Measurements from ENCODE around the gene EXTL2.
A peak's percentile ranks its signal among the peaks of the same experiment; 100 is the strongest.
"Not testable (repeated sequence)": the region's sequence is repeated elsewhere in the genome, so short reads cannot be mapped to it uniquely, and the experiment has no call there.

EXTL2 gene

GRCh38 chr1:100902365-100902764 lies 7.7 kb upstream of the EXTL2 start:
- no peak for DNase-seq (ENCODE audit: low spot score)

DNA sequence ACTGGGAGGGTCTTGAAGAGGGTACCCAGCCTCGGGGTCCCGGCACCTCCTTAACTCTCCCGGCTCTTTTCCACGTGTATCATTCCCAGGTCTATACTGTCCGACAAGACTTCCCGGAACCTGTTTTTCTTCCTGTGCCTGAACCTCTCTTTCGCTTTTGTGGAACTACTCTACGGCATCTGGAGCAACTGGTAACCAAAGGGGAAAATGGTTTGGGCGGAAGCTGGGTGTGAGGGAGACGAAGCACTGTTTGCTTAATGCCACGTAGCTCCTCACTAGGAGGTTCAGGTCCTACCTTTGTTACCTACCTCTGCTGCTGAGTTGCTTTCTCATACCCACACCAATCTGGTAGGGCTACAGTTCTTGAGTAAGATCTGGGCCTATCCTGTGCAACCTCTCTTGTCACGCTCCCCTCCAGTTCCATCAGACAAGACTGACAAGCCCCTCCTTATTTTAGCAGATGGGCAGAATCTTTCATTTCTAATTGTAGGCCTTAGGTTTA lies 1.9 kb upstream of the EXTL2 start:
- peak; percentile 35 for DNase-seq (ENCODE audit: low spot score)

DNA sequence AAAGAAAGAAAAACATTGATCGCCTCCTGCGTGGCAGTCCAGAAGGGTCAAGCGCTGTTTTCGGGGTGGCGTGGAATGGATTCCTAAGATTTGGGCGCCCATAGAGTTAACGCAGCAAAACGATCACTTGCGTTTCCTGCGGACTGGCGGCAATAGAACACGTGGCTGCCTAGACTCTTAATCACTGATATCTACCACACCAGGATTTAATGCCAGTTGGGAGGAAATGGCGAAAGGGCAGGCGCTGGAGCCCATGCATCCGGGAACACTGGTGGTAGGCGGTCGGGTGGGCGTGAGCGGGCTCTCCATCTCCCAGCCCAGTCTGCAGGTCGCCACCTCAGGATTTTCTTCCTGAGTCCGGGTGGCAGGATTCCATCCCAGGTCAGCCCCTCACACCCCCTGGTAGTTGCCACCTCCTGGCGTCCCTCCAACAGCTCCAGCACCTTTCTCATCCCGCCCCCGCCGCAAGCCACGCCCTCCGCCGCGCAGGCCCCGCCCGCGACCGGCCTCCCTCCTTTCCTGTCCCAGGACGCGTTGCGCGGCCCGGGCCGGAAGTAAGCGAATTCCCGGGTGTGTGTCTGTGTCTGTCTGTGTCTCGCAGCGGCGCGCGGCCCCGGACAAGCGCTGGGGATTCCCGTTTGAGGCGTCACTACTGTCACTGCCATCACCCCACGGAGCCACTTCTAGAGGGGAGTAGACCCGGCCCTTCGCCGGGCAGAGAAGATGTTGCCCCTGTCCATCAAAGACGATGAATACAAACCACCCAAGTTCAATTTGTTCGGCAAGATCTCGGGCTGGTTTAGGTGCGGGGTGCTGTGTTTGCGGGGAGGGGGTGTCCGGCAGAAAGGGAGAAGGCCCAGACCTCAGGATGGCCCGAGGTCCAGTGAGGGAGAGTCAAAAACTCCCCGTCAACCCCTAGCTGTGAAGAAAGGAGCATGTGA lies 1.2 kb upstream of the EXTL2 start, which contains the start of gene SLC30A7:
Gene SLC30A7 (plus strand): TSS at position 551 of the 941 bp plus-strand sequence. CDS start 173 bp downstream, at position 724.
- DNase-seq (ENCODE audit: low spot score), result peak; percentile 88

GRCh38 chr1:100893718-100894117 lies 924 bp downstream of the EXTL2 start:
- DNase-seq (ENCODE audit: low spot score), result no peak

DNA sequence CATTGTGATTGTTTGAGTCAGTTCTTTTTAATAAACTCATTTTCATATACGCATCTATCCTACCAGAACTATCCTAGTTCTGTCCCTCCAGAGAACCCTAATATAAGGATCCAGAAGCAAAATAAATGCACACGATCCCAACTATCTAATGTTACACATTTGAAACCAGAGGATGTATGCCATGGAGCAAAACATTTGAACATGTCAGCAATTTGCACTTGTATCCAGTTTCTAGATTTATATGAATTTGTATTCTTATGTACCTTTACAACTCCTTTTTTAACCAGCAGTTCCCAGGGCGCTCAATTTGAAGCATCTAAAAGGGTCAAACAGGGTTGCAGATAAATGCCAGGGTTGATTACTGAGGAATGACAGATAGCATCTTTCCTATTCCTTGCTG lies 2.1 kb downstream of the EXTL2 start:
- no peak for DNase-seq (ENCODE audit: low spot score)

DNA sequence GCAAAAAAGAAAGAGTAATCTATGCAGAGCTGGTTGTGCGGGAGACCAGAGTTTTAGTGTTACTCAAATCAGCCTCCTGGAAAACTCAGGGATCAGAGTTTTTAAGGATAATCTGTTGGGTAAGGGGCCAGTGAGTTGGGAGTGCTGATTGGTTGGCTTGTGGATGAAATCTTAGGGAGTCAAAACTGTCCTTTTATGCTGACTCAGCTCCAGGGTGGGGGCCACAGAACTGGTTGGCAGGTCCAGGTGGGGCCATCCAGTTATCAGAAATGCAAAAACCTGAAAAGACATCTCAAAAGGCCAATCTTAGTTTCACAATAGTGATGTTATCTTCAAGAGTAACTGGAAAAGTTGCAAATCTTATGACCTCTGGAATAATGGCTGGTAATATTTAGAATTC lies 3.3 kb downstream of the EXTL2 start:
- DNase-seq (ENCODE audit: low spot score), result no peak

- DNase-seq (ENCODE audit: low spot score), result not testable (repeated sequence)
Observed at GRCh38 chr1:100889869-100890482, 4.7 kb downstream of the EXTL2 start.

- DNase-seq (ENCODE audit: low spot score), result not testable (repeated sequence)
Observed at GRCh38 chr1:100889007-100889406, 5.6 kb downstream of the EXTL2 start.

DNA sequence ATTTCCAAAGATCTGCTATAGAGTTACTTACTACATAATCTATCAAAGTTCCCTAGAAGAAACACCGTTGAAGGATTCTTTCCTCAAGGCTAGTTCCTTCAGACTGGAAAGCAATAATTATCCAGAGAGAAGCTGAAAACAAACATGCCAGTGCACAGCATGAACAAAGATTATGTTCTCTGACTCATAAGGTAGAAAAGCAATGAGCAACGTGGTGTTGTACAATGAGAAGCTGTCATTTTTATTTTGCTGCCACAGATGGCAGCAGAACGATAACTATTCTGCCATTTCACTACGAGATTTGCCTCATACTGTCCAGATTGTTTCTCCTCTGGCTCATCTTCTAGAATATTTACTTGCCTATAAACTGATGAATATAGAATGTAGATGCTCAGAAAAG lies 10.7 kb downstream of the EXTL2 start:
- DNase-seq (ENCODE audit: low spot score), result no peak

GRCh38 chr1:100882698-100883097 lies 11.9 kb downstream of the EXTL2 start:
- no peak for DNase-seq (ENCODE audit: low spot score)

DNA sequence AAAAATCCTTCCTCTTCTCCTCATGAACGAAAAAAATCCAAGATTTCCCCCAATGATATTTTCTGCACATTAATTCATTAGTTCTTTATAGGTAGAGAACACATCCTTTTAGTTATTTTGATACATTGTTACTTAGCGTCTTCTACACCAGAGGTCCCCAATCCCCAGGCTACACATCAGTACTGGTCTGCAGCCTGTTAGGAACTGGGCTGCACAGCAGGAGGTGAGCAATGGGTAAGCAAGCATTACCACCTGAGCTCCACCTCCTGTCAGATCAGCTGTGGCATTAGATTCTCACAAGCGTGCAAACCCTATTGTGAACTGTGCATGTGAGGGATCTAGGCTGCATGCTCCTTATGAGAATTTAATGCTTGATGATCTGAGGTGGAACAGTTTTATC lies 13.0 kb downstream of the EXTL2 start:
- no peak for DNase-seq (ENCODE audit: low spot score)

GRCh38 chr1:100879422-100879821 lies 15.2 kb downstream of the EXTL2 start:
- DNase-seq (ENCODE audit: low spot score), result no peak

- no peak for DNase-seq (ENCODE audit: low spot score)
Observed at GRCh38 chr1:100876291-100876690, 18.4 kb downstream of the EXTL2 start.

DNA sequence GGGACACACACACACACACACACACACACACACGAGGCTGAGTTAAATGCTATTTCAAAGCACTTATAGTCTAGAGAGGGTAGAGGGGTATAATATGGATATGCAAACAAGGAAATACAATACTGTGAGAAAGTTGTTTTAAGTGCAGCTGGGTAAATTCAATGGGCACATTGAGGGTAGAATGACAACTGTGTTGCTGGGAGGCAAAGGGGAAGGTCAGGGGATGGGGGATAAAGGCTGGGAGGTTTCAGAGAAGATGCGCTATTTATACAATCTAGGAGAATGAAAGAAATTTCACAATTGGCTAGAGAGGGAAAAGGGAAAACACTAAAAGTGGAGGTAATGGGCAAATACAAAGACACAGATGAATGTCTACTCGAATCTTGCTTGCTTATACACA lies 19.4 kb downstream of the EXTL2 start:
- no peak for DNase-seq (ENCODE audit: low spot score)

DNA sequence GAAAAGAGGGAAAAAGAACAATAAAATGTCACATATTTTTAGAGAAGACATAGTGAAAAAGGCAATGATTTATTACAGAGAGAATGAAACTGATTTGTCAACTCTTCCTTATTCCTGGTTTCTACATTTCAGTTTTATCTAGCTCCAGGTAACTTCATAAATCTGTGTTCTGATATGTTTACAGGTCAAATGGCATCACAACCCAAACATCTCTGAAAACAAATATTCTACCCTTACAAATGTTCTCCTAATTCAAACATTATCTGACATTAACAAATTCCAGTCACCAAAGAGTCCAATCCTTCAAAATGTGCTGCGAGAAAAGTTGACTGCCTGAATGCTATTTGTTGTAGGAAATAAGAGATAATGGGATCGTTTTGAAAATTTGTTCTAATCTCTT lies 20.2 kb downstream of the EXTL2 start:
- DNase-seq (ENCODE audit: low spot score), result no peak

- DNase-seq (ENCODE audit: low spot score), result no peak
Observed at GRCh38 chr1:100869996-100870395, 24.6 kb downstream of the EXTL2 start.

GRCh38 chr1:100868364-100868995 lies 26.2 kb downstream of the EXTL2 start:
- DNase-seq (ENCODE audit: low spot score), result no peak

DNA sequence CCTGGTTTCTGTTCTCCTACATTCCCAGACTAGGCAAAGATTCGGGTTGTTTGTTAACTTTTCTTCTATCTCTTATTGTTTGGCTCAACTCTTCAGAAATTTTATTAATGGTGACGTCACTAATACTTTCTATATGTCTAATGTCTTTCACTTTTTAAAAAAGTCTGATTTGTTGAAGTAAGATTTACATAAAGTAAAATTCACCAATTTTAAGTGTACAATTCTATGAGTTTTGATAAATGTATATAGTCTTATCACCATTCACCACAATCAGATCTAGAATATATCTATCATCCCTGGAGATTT lies 27.8 kb downstream of the EXTL2 start:
- no peak for DNase-seq (ENCODE audit: low spot score)

DNA sequence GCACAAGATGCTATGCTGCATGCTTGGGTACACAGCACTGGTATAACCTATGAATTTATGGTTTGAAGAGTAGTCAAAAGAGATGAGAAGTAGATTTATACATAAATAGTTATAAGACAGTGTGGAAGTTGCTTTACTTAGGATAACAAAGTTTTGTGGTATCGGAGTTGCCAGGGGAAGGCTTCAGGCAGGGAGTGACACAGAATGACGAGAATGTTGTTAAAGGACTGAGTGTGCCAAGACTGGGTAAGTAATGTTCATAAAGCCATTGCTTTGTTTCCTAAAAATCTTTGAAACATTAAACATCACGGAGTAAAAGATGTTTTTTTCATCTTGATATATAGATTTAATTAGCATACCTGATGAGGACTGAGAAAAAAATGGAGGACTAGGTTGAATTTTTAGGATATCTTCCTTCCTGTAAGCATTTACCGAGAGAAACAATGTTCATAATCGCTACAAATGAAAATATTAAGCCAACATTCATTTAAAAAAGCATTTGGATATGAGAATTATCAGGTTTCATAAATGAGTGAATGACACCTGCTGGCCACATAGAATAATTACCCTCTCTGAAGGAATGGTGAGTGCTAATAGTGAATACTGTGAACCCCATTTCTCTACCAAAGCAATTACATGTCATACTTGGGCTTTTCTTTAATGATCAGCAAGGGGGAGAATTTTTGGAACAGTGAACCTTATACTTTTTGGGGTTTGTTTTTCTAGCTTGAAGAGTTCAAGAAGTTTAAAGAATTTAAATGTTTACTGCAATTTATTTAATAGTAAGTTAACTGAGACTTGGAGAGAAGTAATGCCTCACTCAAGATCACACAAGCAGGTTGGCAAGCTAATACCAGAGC lies 28.4 kb downstream of the EXTL2 start:
- peak; percentile 14 for DNase-seq (ENCODE audit: low spot score)

- DNase-seq (ENCODE audit: low spot score), result no peak
Observed at GRCh38 chr1:100862591-100862990, 32.1 kb downstream of the EXTL2 start.

DNA sequence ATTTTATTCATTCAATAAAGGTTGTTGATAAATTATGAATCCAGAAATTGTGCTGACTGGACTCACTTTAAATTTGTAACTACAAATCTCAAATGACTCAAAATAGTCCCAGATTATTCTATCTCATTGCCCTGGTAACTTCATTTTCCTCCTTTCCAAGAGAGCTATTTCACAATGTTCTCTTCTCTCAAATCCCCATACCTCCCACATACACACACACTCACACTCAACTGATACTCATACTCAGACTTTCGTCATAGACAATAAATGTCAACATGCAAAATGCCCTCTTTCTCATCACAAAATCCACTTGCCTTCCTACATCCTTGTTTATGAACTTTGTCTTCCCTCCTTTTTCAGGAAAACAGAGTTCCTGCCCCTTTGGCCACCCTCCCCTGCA lies 33.3 kb downstream of the EXTL2 start:
- no peak for DNase-seq (ENCODE audit: low spot score)

All from germinal center (tissue), 1 donor.